NCI-H2029 (cell line): ENCODE measurements around the gene HOXA4.

Experiments used
- DNase-seq: peaks from one replicate; lab custom pipeline; 2025; lab: John Stamatoyannopoulos, UW

The HOXA4 gene

DNA sequence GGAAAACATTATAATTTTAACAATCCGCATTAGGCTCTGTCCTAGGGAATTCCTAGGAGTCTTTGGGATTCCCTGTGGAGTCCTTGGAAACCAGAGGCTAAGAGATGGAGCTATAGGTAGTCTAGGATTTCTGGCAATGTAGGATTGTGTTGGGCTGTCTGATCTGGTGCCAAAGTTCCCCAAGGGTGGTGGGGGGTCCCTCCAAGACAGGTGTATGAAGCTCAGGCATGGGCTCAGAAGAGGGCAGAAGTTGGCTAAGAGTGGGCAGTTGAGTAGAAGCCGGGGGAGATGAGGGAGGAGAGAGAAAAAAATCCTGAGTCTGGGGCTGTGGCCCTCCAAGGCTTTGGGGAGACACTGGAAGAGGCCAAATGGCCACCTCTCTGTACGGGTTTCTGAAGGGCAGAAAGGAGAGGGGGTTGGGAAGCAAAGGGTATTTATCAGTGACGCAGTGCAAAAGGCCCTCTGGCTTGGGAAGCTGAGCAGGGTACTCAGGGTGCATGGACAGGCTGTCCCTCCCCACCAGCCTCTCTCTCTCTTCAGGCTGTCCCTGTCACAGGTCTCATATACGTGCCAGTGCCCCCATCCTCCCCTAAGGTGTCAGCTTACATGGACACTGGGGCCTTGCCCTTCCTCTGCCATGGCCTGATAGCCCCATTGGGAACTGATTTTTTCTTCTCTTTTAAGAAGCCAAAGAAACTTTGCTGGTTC is 16.1 kb upstream of the HOXA4 start:
- DNase-seq = no peak

DNA sequence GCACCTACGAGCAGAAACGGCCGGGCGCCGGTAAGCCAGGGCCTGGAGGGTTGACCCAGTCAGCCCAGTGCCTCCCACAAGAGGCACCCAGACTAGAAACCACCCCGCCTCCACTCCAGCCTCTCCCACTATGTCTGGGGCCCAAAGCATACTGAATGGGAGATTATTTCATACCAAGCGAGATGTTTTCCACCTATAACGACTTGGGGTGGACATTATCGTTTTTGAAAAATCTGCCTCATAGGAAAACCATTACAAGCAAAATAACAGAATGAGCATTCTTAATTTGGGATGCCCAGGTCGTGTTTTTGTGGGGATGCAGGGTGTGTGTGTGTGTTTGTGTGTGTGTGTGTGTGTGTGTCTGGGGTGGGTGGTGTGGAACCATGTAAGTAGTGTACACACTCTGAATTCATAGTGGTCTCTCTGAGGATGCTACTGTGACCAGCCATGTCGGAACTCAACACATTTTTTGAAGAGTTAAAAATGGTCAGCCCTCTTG is 15.4 kb upstream of the HOXA4 start:
- DNase-seq = no peak

DNA sequence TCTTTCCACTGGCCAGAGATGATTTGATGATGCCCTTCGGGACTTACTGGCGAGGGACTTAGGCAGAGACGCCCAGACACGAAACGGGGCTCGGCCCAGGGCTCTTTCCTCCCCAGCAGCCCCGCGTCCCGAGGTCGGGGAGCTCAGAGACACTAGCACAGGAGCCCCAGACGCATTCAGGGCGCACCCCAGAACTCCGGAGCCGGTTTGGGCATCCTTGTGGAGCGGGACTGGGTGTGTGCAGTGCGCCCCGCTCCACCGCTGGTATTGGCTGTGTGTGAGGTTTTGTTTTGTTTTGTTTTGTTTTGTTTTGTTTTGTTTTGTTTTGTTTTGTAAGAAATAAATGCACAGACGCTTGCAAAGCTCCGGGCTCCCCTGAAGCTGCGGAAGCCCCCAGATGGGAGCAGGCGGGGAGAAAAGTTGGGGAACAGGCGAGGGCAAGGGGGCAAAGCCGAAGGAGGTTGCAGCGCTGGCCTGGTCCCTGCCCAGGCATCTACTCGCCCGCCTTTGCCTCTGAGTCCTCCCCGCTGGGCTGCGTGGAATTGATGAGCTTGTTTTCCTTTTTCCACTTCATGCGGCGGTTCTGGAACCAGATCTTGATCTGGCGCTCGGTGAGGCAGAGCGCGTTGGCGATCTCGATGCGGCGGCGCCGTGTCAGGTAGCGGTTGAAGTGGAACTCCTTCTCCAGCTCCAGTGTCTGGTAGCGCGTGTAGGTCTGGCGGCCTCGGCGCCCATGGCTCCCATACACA is 14.8 kb upstream of the HOXA4 start:
- no peak for DNase-seq

DNA sequence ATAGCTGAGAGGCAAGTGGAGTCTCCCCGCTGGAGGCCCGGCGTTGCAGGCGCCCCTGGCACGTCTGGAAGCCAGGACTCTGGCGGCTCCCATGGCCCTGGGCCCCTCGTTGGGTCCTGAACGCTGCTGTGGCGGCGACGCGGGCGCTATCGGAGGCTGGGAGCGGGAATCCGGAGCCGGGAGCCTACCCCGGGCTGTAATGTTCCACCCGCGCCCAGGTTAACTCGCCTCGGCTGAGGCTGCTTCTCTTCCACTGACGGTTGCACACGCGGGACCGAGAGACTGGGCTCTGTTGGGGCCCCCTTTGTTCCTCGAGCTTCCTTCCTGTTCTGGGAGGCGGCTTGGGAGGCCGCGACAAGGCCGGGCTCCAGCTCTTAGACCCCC is 14.2 kb upstream of the HOXA4 start:
- no peak for DNase-seq

DNA sequence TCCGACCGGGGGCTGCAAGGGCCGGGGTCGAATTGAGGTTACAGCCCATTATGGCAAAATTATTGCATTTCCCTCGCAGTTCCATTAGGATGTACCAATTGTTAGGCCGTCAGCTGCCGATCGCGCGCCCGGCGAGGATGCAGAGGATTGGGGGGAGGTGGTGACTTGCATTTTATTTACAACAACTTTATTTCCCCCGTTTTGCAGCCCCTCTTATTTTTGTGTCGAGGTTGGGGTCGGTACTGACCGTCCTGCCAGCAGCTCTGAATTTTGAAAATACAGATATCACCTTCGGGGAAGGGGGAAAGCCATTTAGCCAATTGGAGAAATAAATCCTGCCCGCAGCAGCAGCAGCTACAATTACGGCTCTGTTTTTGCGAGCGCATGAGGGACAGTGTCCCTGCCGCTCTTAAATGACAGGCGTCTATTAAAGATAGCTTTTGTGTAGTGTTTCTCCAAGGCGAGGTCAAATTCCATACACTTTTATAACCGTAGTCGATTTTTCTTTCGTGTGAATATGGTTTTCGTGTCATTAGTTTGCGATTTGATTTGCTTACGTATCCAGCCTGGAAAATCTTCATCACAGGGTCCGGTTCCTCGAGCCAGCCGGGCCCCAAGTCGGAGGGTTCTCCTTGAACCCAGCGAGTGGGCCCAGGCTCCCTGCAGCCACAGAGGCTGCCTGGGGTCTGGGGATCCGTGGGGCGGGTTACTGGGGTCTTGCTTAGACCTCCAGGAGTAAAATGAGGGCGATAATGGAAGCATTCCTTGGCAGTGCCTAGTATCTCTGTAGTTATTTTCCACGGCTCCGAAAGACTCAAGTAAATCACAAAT is 13.6 kb upstream of the HOXA4 start:
- DNase-seq = no peak

DNA sequence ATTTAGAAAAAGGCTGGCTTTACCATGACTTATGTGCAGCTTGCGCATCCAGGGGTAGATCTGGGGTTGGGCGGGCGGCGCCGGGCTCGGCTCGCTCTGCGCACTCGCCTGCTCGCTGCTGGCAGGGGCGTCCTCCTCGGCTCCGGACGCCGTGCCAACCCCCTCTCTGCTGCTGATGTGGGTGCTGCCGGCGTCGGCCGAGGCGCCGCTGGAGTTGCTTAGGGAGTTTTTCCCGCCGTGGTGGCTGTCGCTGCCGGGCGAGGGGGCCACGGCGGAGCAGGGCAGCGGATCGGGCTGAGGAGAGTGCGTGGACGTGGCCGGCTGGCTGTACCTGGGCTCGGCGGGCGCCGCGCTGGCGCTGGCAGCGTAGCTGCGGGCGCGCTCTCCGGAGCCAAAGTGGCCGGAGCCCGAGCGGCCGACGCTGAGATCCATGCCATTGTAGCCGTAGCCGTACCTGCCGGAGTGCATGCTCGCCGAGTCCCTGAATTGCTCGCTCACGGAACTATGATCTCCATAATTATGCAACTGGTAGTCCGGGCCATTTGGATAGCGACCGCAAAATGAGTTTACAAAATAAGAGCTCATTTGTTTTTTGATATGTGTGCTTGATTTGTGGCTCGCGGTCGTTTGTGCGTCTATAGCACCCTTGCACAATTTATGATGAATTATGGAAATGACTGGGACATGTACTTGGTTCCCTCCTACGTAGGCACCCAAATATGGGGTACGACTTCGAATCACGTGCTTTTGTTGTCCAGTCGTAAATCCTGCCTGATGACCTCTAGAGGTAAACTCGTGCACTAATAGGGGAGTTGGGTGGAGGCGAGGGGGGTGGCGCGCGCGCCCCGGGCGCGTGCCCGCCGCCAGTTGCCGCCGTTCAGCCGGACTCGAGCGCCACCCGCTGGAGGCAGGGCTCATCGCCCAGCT is 12.7 kb upstream of the HOXA4 start, which contains the start of gene HOXA5:
TSS of gene HOXA5 (minus strand) at position 659 of the 927 bp plus-strand sequence. CDS start at position 585, 74 bp downstream.
- no peak for DNase-seq

DNA sequence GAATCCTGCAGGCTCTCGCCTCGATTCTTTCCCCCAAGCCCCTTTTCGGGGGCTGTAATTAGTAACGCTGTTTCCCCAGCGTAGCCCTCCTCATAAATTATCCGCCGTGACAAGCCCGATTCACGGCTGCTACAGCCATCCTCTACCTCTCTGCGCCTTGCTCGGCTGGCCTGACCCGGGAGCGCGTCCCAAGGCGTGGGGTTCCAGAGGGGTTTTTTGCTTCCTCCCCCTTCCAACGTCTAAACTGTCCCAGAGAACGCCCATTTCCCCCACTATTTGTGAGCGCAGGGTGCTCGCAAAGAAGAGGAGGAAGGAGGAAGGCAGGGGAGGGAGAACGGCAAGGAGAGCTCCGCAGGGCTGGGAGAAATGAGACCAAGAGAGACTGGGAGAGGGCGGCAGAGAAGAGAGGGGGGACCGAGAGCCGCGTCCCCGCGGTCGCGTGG is 12.0 kb upstream of the HOXA4 start:
- no peak for DNase-seq

DNA sequence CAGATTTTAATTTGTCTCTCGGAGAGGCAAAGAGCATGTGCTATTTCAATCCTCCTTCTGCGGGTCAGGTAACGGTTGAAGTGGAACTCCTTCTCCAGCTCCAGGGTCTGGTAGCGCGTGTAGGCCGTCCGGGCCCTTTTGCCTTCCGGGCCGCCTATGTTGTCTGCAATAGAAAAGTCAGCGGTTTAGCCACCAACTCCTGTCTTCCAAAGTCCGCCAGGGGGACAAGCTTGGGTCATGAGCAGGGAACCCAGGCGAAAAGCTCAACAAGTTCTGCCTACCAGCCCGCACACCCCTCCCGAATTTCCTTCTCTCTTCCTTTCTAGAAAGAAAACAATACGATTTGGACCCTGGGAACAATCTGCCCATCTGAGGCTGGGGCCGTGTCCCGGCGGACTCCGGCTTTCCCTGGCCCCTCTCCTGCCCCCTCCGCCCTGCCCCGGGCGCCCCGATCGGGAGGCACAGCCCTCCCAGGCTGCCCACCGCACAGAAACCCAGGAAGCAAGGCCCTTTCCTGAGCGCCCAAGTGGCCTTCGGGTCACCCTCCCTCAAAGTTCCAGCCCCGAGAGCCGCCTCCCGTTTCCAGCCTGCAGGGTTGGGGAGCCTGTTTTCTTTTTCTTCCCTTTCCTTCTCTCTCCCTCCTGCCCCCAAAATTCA is 11.5 kb upstream of the HOXA4 start:
- no peak for DNase-seq

DNA sequence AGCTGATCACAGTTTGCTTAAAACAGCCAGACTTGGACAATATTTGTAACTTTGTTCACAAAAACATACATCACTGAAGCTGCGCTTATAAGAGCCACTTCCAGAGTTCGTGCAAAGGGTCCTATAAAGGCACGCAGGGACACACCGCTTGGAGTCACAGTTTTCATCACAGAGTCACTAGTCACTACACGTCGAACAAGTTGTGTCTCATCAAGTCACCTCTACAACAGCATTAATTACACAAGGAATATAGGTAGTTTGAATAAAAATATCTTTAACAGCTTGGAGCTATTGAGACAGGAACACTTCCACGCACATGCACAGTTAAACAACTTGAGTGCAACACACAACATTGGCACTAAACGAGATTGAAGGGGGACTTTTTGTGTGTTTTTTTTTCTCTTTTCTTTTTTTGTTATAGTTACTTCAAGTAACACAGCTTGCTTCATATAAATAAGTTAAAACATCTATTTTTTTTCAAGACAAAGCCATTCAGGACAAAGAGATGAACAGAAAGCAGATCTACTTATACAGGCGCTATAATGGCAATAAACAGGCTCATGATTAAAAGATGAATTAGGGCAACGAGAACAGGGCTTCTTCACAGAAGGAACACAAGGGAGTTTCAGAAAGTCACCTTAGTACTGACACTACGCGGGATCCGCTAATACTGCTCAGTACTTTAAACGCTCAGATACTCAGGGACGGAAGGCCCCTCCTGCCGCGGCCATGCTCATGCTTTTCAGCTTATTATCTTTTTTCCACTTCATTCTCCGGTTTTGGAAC is 10.8 kb upstream of the HOXA4 start:
- DNase-seq = no peak

DNA sequence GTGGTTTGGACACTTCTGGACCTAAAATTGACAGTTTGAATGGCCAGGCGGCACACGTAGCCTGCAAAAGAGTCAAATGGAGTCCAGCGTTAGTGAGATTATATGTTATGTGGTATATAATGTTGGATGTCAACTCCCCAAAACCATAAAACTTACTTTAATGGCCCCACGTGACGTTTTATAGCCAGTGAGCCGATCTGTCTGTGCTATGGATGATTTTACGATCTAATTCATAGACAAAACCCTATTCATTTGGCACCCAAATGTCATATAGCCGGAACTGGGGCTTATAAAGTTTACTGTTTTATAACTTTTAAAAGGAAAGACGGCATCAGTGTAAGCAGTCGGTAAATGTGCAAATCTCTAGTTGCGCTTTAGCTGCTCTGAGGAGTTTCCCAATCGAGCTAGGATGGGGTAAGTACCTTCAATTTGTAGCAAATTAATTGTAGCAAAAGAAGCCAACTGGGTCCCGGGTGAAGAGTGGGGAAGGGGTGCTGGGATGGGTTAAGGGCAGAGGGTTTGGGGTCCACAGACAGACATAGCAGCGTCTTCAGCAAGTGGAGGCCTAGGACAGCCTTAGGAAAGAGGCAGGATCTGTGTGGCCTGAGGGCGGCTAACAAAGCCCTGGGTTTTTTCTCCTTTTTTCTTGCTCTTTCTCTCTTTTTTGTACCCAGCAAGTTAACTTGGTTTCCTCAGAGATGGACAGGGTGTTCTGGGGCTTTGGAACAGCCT is 9.7 kb upstream of the HOXA4 start:
- DNase-seq = no peak

DNA sequence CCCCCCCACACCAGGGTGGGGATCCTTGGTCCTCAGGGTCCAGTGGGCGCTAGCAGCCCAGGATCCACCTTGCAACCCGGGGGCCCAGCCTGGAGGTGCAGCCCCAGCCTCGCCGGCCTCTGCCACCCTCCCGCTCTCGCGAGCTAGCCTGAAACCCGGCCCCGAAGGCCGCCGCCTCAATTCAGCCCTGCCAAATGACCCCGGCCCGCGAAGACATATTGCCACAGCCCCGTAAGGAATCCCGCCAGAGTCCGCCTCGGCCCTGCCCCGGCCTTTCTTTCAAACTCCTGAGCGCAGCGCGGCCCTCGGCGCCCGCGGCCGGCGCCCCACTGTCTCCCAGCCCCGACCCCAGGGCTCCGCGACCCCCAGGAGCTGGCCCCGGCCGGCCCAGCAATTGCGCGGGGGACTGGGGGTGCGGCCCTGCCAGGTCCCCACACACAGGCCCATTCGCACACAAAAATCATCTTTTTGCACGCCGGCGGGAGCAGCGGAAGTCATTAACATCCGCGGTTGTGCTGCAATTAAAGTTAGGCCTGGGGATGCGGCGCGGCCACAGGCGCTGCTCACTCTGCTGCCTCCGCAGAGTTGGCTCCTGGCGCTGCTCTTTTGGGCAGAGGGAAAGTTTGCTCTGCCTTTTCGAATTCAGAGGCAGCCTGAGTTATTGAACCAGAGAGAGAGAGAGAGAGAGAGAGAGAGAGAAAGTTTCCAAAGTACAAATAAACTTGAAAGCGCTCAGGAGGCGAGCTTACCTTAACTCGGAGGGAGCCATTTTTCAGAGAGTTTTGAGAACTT is 9.0 kb upstream of the HOXA4 start:
- DNase-seq = no peak

DNA sequence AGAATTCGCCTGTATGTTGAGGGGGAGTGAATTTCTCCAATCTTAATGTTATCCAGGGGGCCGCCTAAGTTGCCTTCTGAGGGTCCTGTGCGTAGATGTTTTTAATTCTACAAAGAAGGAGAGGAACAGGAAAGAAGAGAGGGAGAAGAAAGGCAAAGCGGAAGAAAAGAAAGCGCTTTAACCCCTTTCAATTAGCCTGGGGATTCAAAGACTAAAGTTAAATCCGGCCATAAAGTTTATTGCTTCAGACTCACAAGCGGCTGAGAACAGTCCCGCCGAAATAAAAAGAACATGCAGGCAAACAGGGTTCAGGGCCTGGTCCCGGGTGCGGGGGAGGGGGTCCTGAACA is 8.4 kb upstream of the HOXA4 start:
- DNase-seq = no peak

DNA sequence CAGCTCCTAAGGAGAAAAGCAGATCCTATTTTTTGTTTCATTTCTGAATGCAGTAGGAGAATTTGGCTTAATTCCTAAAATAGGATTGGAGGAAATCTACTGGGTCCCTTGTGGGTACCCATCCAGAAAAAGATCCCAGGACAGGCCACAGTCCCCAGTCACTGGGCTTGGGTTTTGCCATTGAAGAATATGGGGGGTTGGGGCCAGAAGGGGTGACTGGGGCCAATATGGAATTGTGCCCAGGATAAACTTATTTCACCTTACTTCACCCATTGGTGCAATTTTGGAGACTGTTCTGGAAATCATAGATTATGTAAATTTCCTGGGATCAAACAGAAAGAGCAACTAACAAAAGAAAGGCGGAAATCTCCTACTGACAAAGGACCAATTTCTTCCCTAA is 7.9 kb upstream of the HOXA4 start:
- DNase-seq = no peak

DNA sequence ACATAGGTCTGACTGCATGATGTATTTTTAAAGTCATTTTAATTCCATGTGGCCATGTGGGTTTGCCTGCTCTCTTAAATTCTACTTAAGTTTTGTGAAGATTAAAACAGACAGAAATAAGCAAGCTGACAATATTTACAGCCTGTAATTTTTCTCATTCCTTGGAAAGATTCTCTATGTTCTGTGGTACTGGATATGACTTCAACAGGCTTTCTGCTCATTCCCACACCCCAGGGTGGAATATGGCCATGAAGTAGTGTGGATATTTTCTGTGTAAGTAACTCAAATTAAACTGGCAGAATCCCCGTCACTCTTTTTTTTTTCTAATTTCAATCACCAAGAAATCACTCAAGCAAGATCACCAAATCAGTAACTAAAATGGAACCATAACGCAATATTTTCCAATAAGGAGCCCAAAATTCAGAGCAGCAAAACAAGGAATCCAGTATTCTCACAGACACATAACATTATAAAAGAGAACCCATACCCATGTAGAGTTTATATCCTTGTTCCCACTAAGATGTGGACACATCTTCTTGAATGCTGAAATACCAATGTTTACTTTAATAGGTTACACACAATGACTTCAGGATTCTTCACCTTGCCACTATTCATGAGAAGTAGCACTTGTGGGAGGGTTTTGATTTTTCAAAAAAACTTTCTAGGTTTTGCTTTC is 7.2 kb upstream of the HOXA4 start:
- no peak for DNase-seq

DNA sequence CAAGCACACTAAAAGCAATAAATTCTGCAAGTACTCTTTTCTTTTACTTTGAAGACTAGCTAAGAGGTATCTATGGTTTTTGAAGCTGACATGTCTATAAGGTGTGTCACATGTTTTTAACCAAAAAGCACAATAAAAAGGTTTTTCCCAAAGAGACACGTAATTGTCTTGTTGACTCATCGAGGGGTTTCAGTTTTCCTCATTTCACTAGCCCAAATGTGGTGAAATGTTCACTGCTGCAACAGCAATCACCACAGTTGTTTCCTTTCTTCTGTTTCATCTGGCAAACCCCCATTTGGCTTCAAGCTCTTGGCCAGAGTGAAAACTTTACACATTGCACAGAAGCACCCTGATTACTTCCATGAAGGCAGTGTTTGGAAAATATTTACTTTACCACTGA is 3.8 kb upstream of the HOXA4 start:
- DNase-seq = no peak

DNA sequence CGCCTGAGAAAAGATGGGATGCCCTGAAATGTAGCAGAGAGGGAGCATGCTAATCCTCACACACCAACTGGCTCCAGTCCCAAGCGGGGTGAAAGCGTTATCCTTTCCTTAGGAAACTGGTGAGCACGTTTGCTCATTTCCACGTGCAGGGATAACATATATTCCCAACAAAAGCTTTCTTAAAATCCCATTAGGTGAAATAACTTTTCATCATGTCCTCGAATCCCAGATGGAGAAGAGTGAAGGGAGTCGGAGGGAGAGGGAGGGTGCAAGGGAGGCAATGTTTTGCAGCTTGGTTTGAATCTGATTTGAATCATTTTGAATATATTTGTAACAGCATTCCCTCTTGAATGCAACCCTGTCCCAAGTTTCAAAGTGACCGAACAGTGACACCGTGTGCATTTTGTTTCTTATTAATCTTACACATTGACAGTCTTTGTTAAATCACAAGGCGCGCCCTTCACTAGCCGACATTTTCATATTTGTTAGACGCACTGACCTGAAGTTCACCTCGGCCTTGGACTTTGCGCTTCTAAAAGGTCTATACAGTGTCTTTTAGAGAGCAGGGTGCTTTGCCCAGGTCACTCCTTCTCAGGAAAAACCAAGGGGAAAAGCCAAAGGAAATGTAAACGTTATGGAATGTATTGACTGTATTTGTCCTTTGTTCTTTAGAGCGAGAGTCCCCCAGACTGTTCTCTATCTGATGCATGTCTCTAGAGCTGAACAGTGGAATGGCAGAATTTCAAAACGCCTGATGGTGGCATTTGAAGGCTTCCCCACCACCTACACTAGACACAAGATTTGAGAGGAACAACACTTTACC is 3.1 kb upstream of the HOXA4 start:
- DNase-seq = no peak

DNA sequence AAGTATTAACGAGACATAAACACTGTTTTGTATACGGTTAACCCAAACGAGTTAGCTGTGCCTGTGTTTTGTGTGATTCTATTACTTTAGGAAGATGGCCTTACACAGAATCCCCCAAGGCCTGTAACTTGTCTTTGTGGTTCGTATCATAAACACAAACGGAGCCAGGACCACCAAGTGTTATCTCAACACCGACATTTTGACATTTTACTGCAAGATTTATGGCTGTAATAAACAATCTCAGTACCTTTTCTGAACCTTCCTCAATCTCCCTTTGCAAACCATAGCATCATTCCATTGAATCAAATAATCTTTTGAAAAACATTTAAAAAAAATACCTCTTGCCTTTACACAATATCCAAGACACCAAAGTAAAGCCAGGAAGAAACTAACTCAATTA is 2.4 kb upstream of the HOXA4 start:
- DNase-seq = no peak
